ENCODE data around the gene CNFN.
A peak's percentile ranks its signal among the peaks of the same experiment; 100 is the strongest.

CNFN gene

DNA sequence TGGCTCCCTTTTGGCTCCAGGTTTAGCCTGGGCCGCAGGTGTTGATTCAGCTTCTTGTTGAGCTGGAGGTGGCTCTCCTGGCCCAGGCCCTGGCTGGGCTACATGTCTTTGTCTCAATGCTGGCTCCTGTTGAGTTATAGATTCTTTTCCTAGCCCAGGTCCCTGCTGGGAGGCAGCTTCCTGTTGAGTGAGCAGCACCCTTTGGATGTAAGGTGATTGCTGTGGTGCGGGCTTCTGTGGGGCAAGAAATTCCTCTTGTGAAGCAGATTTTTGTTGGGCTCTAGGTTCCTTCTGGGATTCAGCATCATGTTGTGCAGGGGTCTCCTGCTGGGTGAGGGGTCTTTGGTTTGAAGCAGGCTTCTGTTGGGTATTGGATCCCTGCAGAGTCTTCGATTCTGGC, 36.5 kb upstream of the CNFN start:
- peaks cover 74% of the 10 kb centered on the region for H3K27me3 ChIP-seq (ENCODE audit: insufficient read depth, insufficient read length)
- peaks cover 7% of the 10 kb centered on the region for H3K4me1 ChIP-seq (ENCODE audit: insufficient read depth, insufficient read length)
- H3K9ac ChIP-seq (ENCODE audit: insufficient read length, low read depth), result no peak overlapping the region
- no peak for DNase-seq (ENCODE audit: low read depth, low spot score)
- H3K36me3 ChIP-seq (ENCODE audit: insufficient read depth, insufficient read length, low read length), result no peaks in the 10 kb centered on the region
- TF ChIP-seq SUZ12 (IDR thresholded peaks at IDR 0.05; ENCODE audit: extremely low read depth, insufficient read depth, insufficient read length) (no peak), ZNF274 (IDR thresholded peaks at IDR 0.05; ENCODE audit: low read depth, low read length) (no peak), YY1 (IDR thresholded peaks at IDR 0.05; ENCODE audit: insufficient read depth, insufficient read length) (no peak)
- no peak overlapping the region for H3K4me3 ChIP-seq (ENCODE audit: insufficient read length, low read depth)
- H3K9me3 ChIP-seq (ENCODE audit: insufficient read depth, low read length), result peaks cover 8% of the 10 kb centered on the region; the same call in 1 of the 2 replicates

DNA sequence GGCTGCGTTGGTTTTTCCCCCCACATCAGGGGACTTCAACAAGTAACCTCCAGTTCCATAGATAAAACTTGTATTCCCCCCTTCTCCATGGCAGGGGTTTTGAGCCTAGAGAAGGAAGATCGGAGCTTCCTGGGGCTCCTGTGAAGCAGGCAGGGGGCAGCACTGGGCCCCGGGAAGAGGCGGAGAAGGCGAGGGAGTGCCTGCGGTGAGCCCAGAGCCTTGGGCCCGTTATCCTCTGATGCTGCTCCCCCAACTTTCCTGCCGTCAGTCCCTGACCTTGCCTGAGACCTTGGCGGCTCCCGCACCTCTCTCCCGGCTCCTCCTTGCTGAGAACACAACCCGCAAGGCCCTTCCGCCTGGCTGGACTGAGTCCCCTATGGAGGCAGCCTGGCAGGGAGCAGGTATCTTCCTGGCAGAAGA, 34.6 kb upstream of the CNFN start:
- Histone ChIP-seq H3K4me1 (ENCODE audit: insufficient read depth, insufficient read length) (peaks cover 7% of the 10 kb centered on the region), H3K27me3 (ENCODE audit: insufficient read depth, insufficient read length) (peaks cover 88% of the 10 kb centered on the region), H3K9ac (ENCODE audit: insufficient read length, low read depth) (no peak overlapping the region), H3K9me3 (ENCODE audit: insufficient read depth, low read length) (peaks cover 8% of the 10 kb centered on the region; the same call in 1 of the 2 replicates), H3K4me3 (ENCODE audit: insufficient read length, low read depth) (no peak overlapping the region), H3K36me3 (ENCODE audit: insufficient read depth, insufficient read length, low read length) (no peaks in the 10 kb centered on the region)
- no peak for TF ChIP-seq ZNF274 (IDR thresholded peaks at IDR 0.05; ENCODE audit: low read depth, low read length)
- no peak for TF ChIP-seq YY1 (IDR thresholded peaks at IDR 0.05; ENCODE audit: insufficient read depth, insufficient read length)
- no peak for TF ChIP-seq SUZ12 (IDR thresholded peaks at IDR 0.05; ENCODE audit: extremely low read depth, insufficient read depth, insufficient read length)
- no peak for DNase-seq (ENCODE audit: low read depth, low spot score)

DNA sequence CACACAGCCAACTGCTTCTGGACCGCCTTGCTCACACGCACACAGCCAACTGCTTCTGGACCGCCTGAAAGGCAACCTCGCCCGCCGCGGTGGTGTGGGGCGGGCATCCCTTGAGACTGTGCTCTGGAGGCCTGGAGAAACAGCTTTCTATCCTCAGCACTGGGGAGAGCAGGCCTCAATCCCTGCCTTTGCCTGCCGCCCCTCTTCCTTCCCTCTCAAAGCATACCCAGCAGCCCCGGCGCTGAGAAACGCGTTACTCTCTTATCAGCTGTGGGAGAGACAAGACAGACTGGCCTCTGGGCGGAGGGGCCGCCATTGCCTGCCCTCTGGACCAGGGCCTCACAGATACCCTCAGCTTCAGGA, 34.2 kb upstream of the CNFN start:
- H3K4me3 ChIP-seq (ENCODE audit: insufficient read length, low read depth), result no peak overlapping the region
- no peak for TF ChIP-seq YY1 (IDR thresholded peaks at IDR 0.05; ENCODE audit: insufficient read depth, insufficient read length)
- TF ChIP-seq SUZ12 (IDR thresholded peaks at IDR 0.05; ENCODE audit: extremely low read depth, insufficient read depth, insufficient read length), result no peak
- no peak for TF ChIP-seq ZNF274 (IDR thresholded peaks at IDR 0.05; ENCODE audit: low read depth, low read length)
- no peak overlapping the region for H3K9ac ChIP-seq (ENCODE audit: insufficient read length, low read depth)
- H3K9me3 ChIP-seq (ENCODE audit: insufficient read depth, low read length), result peaks cover 8% of the 10 kb centered on the region; the same call in 1 of the 2 replicates
- H3K27me3 ChIP-seq (ENCODE audit: insufficient read depth, insufficient read length), result peaks cover 89% of the 10 kb centered on the region
- no peaks in the 10 kb centered on the region for H3K36me3 ChIP-seq (ENCODE audit: insufficient read depth, insufficient read length, low read length)
- peaks cover 7% of the 10 kb centered on the region for H3K4me1 ChIP-seq (ENCODE audit: insufficient read depth, insufficient read length)
- no peak for DNase-seq (ENCODE audit: low read depth, low spot score)

DNA sequence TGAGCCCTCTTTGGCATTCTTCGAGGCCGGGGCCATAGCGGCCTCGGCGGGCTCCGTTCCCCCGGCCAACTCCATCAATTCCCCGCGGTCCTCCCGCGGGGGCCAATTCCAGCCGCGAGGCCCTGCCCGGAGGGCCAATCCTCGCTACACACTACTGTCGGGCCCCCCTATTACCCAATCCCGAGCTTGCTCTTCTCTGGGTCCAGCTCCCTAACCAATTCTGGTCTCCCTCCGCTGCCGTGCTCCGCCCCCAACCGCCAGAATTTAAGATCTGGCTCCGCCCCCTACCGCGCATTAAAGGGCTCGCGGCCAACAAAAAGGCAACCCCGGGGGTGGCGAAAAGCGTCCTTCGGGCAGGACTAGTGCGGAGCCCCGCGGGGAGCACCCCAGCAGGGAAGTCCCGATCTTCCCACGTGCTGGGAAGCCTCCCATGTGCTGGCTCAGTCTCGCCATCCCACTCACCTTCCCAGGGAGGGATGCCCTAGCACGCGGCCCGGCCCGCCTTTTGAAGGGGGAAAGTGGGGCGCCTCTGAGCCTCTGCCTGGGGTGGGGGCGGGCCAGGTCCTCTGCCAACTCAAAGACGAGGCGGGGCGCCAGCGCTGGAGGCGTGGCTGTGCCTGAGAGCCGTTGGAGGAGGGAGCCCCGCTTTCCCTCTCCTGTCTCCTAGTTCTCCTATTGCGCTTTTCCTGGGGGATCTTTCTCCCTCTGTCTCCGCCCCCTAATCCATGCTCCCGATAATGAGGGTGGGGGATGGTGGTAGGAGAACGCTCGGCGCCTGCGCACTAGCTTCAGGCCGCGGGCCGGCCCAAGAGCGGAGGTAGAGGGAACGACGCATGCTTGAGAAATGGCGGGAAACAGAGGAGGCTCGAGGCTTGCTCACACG, 33.6 kb upstream of the CNFN start:
- Histone ChIP-seq H3K27me3 (ENCODE audit: insufficient read depth, insufficient read length) (peaks cover 91% of the 10 kb centered on the region), H3K36me3 (ENCODE audit: insufficient read depth, insufficient read length, low read length) (no peaks in the 10 kb centered on the region), H3K4me3 (ENCODE audit: insufficient read length, low read depth) (peak overlapping the region; percentile 54), H3K9me3 (ENCODE audit: insufficient read depth, low read length) (peaks cover 8% of the 10 kb centered on the region; the same call in 1 of the 2 replicates), H3K4me1 (ENCODE audit: insufficient read depth, insufficient read length) (peaks cover 7% of the 10 kb centered on the region), H3K9ac (ENCODE audit: insufficient read length, low read depth) (peak overlapping the region; percentile 33)
- peak; percentile 73 for DNase-seq (ENCODE audit: low read depth, low spot score)
- TF ChIP-seq SUZ12 (IDR thresholded peaks at IDR 0.05; ENCODE audit: extremely low read depth, insufficient read depth, insufficient read length), result no peak
- no peak for TF ChIP-seq ZNF274 (IDR thresholded peaks at IDR 0.05; ENCODE audit: low read depth, low read length)
- TF ChIP-seq YY1 (IDR thresholded peaks at IDR 0.05; ENCODE audit: insufficient read depth, insufficient read length), result no peak

DNA sequence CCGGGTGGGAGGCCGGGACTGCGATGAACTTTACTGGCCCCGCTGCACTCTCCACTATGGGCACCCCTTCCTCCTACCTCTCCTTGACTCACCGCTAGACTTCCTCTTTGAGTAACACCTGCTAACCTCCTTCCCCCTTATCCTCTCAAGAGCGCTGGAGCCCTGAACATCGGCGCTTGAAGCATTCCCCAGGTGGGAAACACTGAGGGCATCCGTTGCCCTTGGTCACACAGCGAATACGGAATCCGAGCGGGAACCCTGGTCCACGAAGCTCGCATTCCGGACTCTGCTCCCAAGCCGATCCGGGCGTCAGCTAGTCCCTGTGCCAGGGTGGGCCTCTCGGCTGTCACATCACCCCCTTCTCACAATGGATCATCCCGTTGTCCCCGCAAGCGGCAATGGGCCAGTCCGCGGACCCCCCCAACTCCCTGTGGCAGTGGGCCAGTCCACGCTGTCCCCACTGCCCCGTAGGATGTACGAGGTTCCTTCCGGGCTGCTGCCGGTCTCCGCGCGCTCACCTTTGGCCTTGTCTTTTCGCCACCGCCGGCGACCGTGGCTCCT, 32.9 kb upstream of the CNFN start:
- Histone ChIP-seq H3K36me3 (ENCODE audit: insufficient read depth, insufficient read length, low read length) (no peaks in the 10 kb centered on the region), H3K9me3 (ENCODE audit: insufficient read depth, low read length) (peaks cover 8% of the 10 kb centered on the region; the same call in 1 of the 2 replicates), H3K27me3 (ENCODE audit: insufficient read depth, insufficient read length) (peaks cover 91% of the 10 kb centered on the region), H3K4me1 (ENCODE audit: insufficient read depth, insufficient read length) (peaks cover 7% of the 10 kb centered on the region), H3K4me3 (ENCODE audit: insufficient read length, low read depth) (peak overlapping the region; percentile 54), H3K9ac (ENCODE audit: insufficient read length, low read depth) (peak overlapping the region; percentile 33)
- TF ChIP-seq YY1 (IDR thresholded peaks at IDR 0.05; ENCODE audit: insufficient read depth, insufficient read length) (no peak), ZNF274 (IDR thresholded peaks at IDR 0.05; ENCODE audit: low read depth, low read length) (no peak), SUZ12 (IDR thresholded peaks at IDR 0.05; ENCODE audit: extremely low read depth, insufficient read depth, insufficient read length) (no peak)
- no peak for DNase-seq (ENCODE audit: low read depth, low spot score)

DNA sequence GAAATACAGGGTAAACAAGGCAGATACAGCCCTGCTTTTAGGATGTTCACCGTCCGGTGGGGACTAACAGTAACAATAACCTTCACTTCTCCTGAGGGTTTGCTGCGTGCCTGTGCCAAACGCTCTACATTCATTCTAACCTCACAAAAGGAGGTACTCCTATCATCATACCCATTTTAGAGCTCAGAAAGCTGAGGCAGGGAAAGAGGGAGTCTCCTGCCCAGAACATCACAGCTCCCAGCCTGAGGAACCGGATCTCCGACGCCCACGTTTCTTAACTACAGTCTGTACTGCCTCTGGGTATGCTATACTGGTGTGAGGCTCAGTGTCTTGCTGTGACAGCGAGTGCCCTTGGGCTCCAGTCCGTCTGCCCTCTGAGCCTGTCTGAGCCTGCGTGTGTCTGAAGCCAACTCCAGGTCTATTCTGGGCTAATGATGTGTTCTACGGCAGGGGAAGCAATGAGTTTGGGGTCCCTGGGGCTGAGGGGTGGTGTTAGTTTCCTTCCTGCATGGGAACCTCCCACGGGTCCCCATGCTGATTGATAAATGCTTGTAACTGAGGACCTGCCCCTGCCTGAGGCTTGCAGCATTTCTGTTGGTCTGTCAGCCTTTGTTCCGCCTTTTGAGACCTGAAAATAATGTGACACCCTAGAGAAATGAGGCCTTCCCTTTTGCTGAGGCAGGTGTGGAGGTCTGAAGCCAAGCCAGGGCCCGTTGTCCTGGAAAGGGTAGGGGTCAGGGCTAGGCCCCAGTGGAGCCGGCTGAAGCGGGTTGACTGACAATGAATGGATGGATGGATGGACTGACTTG, 32.2 kb upstream of the CNFN start:
- Histone ChIP-seq H3K9ac (ENCODE audit: insufficient read length, low read depth) (no peak overlapping the region), H3K27me3 (ENCODE audit: insufficient read depth, insufficient read length) (peaks cover 86% of the 10 kb centered on the region), H3K4me1 (ENCODE audit: insufficient read depth, insufficient read length) (peaks cover 7% of the 10 kb centered on the region), H3K4me3 (ENCODE audit: insufficient read length, low read depth) (peak overlapping the region; percentile 54), H3K36me3 (ENCODE audit: insufficient read depth, insufficient read length, low read length) (no peaks in the 10 kb centered on the region), H3K9me3 (ENCODE audit: insufficient read depth, low read length) (peaks cover 8% of the 10 kb centered on the region; the same call in 1 of the 2 replicates)
- TF ChIP-seq SUZ12 (IDR thresholded peaks at IDR 0.05; ENCODE audit: extremely low read depth, insufficient read depth, insufficient read length), result no peak
- TF ChIP-seq YY1 (IDR thresholded peaks at IDR 0.05; ENCODE audit: insufficient read depth, insufficient read length), result no peak
- no peak for TF ChIP-seq ZNF274 (IDR thresholded peaks at IDR 0.05; ENCODE audit: low read depth, low read length)
- DNase-seq (ENCODE audit: low read depth, low spot score), result no peak

Measured in NT2/D1 (cell line).